SJCRH30 (cell line): ENCODE data around the gene PLA2G6. TPM values are rescaled to one million over a fixed set of nuclear protein-coding genes. Genes with fewer than 3 reads are reported as not detected.

Experiments
- DNase-seq, 2 experiments: peaks; one replicate each; pipeline ENCODE4 v3.0.0-alpha.2; 2015 to 2020
- H3K27ac ChIP-seq: fragments of 250-450 bp; sonication (Bioruptor Pico); 2 replicates; pipeline ENCODE4 v1.5.1; 2020; ENCODE audit warnings: mild to moderate bottlenecking, moderate library complexity
- H3K27me3 ChIP-seq: fragments of 250-450 bp; sonication (Bioruptor Pico); 2 replicates; pipeline ENCODE4 v1.5.1; 2020; ENCODE audit warnings: mild to moderate bottlenecking, moderate library complexity
- H3K36me3 ChIP-seq: fragments of 250-450 bp; sonication (Bioruptor Pico); 2 replicates; pipeline ENCODE4 v1.5.1; 2020; ENCODE audit warnings: mild to moderate bottlenecking, moderate library complexity
- H3K4me1 ChIP-seq: fragments of 250-450 bp; sonication (Bioruptor Pico); 2 replicates; pipeline ENCODE4 v1.5.1; 2020; ENCODE audit warnings: mild to moderate bottlenecking, moderate library complexity
- H3K4me3 ChIP-seq: fragments of 250-450 bp; sonication (Bioruptor Pico); 2 replicates; pipeline ENCODE4 v1.5.1; 2020; ENCODE audit warnings: mild to moderate bottlenecking, moderate library complexity
- H3K9me3 ChIP-seq: fragments of 250-450 bp; sonication (Bioruptor Pico); replicated peaks from 2 replicates; pipeline ENCODE4 v1.5.1; 2020; ENCODE audit warnings: mild to moderate bottlenecking, moderate library complexity
- total RNA-seq: library from RNA; depleted of rRNA; stranded (reverse); fragments of >200 nt; shearing (Covaris generic); gene quantifications from 2 replicates; pipeline ENCODE4 v1.2.3, GENCODE V29; 2014

The PLA2G6 gene
- total RNA-seq, 1 experiment from 2014 or later, result 5.4 TPM

- Histone ChIP-seq H3K36me3 (no peaks in the 10 kb centered on the region), H3K9me3 (no peaks in the 10 kb centered on the region), H3K27me3 (no peaks in the 10 kb centered on the region), H3K4me3 (no peak overlapping the region), H3K27ac (no peak overlapping the region), H3K4me1 (peaks cover 15% of the 10 kb centered on the region)
- DNase-seq, result no peak
Observed at GRCh38 chr22:38220163-38220562, 38.5 kb upstream of the PLA2G6 start.

GRCh38 chr22:38219632-38220031 lies 38.0 kb upstream of the PLA2G6 start:
- H3K36me3 ChIP-seq, result no peaks in the 10 kb centered on the region

GRCh38 chr22:38218661-38219622 lies 37.3 kb upstream of the PLA2G6 start:
- H3K27ac ChIP-seq, result peak overlapping the region; percentile 71
- peak; percentile 64 to 70 for DNase-seq
- H3K4me1 ChIP-seq, result peaks cover 15% of the 10 kb centered on the region
- H3K9me3 ChIP-seq, result no peaks in the 10 kb centered on the region
- no peaks in the 10 kb centered on the region for H3K36me3 ChIP-seq
- no peaks in the 10 kb centered on the region for H3K27me3 ChIP-seq
- H3K4me3 ChIP-seq, result no peak overlapping the region

More at GRCh38 chr22:38219632-38220031, 38.0 kb upstream of the PLA2G6 start:
- peaks cover 15% of the 10 kb centered on the region for H3K4me1 ChIP-seq
- no peaks in the 10 kb centered on the region for H3K27me3 ChIP-seq
- DNase-seq, result no peak
- no peak overlapping the region for H3K4me3 ChIP-seq
- no peak overlapping the region for H3K27ac ChIP-seq
- no peaks in the 10 kb centered on the region for H3K9me3 ChIP-seq

- Histone ChIP-seq H3K36me3 (no peaks in the 10 kb centered on the region), H3K4me3 (no peak overlapping the region), H3K9me3 (no peaks in the 10 kb centered on the region), H3K27ac (no peak overlapping the region), H3K27me3 (no peaks in the 10 kb centered on the region), H3K4me1 (peaks cover 15% of the 10 kb centered on the region)
- DNase-seq, result no peak
Observed at GRCh38 chr22:38215156-38216038, 33.8 kb upstream of the PLA2G6 start.

GRCh38 chr22:38214302-38215056 lies 32.8 kb upstream of the PLA2G6 start:
- H3K4me1 ChIP-seq, result peaks cover 15% of the 10 kb centered on the region
- no peaks in the 10 kb centered on the region for H3K36me3 ChIP-seq
- no peaks in the 10 kb centered on the region for H3K27me3 ChIP-seq
- no peaks in the 10 kb centered on the region for H3K9me3 ChIP-seq
- H3K27ac ChIP-seq, result no peak overlapping the region
- no peak overlapping the region for H3K4me3 ChIP-seq
- DNase-seq, result no peak

GRCh38 chr22:38213990-38214301 lies 32.3 kb upstream of the PLA2G6 start:
- Histone ChIP-seq H3K4me3 (no peak overlapping the region), H3K27me3 (no peaks in the 10 kb centered on the region), H3K36me3 (no peaks in the 10 kb centered on the region), H3K27ac (no peak overlapping the region), H3K9me3 (no peaks in the 10 kb centered on the region), H3K4me1 (peaks cover 12% of the 10 kb centered on the region)
- no peak for DNase-seq

- Histone ChIP-seq H3K27me3 (no peaks in the 10 kb centered on the region), H3K4me3 (no peak overlapping the region), H3K9me3 (no peaks in the 10 kb centered on the region), H3K36me3 (no peaks in the 10 kb centered on the region), H3K4me1 (peaks cover 7% of the 10 kb centered on the region), H3K27ac (no peak overlapping the region)
- DNase-seq, result no peak
Observed at GRCh38 chr22:38213319-38213989, 31.8 kb upstream of the PLA2G6 start.

GRCh38 chr22:38212442-38212841 lies 30.8 kb upstream of the PLA2G6 start:
- H3K36me3 ChIP-seq, result no peaks in the 10 kb centered on the region
- H3K4me1 ChIP-seq, result no peaks in the 10 kb centered on the region
- H3K27ac ChIP-seq, result no peak overlapping the region
- no peaks in the 10 kb centered on the region for H3K9me3 ChIP-seq
- DNase-seq, result no peak
- H3K27me3 ChIP-seq, result no peaks in the 10 kb centered on the region
- H3K4me3 ChIP-seq, result no peak overlapping the region

- Histone ChIP-seq H3K36me3 (no peaks in the 10 kb centered on the region), H3K4me3 (no peak overlapping the region), H3K27me3 (no peaks in the 10 kb centered on the region), H3K9me3 (no peaks in the 10 kb centered on the region), H3K27ac (no peak overlapping the region), H3K4me1 (no peaks in the 10 kb centered on the region)
- DNase-seq, result no peak
Observed at GRCh38 chr22:38211556-38211955, 29.9 kb upstream of the PLA2G6 start.

GRCh38 chr22:38208551-38208968 lies 26.9 kb upstream of the PLA2G6 start:
- H3K9me3 ChIP-seq, result no peaks in the 10 kb centered on the region
- DNase-seq, result no peak
- H3K36me3 ChIP-seq, result no peaks in the 10 kb centered on the region
- H3K27me3 ChIP-seq, result no peaks in the 10 kb centered on the region
- no peaks in the 10 kb centered on the region for H3K4me1 ChIP-seq
- H3K27ac ChIP-seq, result no peak overlapping the region
- H3K4me3 ChIP-seq, result no peak overlapping the region

- Histone ChIP-seq H3K4me3 (no peak overlapping the region), H3K4me1 (no peaks in the 10 kb centered on the region), H3K27me3 (no peaks in the 10 kb centered on the region), H3K27ac (no peak overlapping the region), H3K36me3 (no peaks in the 10 kb centered on the region), H3K9me3 (no peaks in the 10 kb centered on the region)
- no peak for DNase-seq
Observed at GRCh38 chr22:38207898-38208432, 26.3 kb upstream of the PLA2G6 start.

GRCh38 chr22:38205261-38206128 lies 23.9 kb upstream of the PLA2G6 start:
- Histone ChIP-seq H3K4me1 (0 out of 2 replicates have a peak, but pooled peaks cover 4% of the 10 kb centered on the region), H3K9me3 (no peaks in the 10 kb centered on the region), H3K27me3 (no peaks in the 10 kb centered on the region), H3K4me3 (no peak overlapping the region), H3K27ac (no peak overlapping the region), H3K36me3 (no peaks in the 10 kb centered on the region)
- DNase-seq, result no peak

GRCh38 chr22:38204784-38205183 lies 23.2 kb upstream of the PLA2G6 start:
- Histone ChIP-seq H3K4me1 (0 out of 2 replicates have a peak, but pooled peaks cover 4% of the 10 kb centered on the region), H3K27ac (no peak overlapping the region), H3K36me3 (no peaks in the 10 kb centered on the region), H3K4me3 (no peak overlapping the region), H3K27me3 (no peaks in the 10 kb centered on the region), H3K9me3 (no peaks in the 10 kb centered on the region)
- no peak for DNase-seq
